K562 (cell line): ENCODE data around the gene PLPPR1. TPM values are rescaled to one million over a fixed set of nuclear protein-coding genes. Genes with fewer than 3 reads are reported as not detected.

Source experiments
- ARID1B ChIP-seq: fragments of 450-650 bp; IDR thresholded peaks from 2 replicates; pipeline ENCODE4 v1.6.1; 2016; ENCODE audit warnings: antibody characterized with exemption, mild to moderate bottlenecking, inconsistent platforms
- ARID2 ChIP-seq: fragments of 450-650 bp; IDR thresholded peaks from 2 replicates; pipeline ENCODE4 v1.6.1; 2017; ENCODE audit warnings: antibody characterized with exemption, mild to moderate bottlenecking
- EZH2 ChIP-seq: IDR thresholded peaks from 2 replicates; pipeline ENCODE4 v1.6.1; 2012; ENCODE audit warnings: low read depth, mild to moderate bottlenecking, inconsistent platforms, low read length, borderline replicate concordance
- HNRNPLL ChIP-seq: fragments of 200-400 bp; formaldehyde crosslinking; IDR thresholded peaks from 2 replicates; pipeline ENCODE4 v1.6.1; 2017; ENCODE audit warnings: low read length, low read depth, mild to moderate bottlenecking; ENCODE audit not compliant: poor library complexity, severe bottlenecking
- HOXB6 ChIP-seq: fragments of 250-450 bp; sonication (Bioruptor Pico); IDR thresholded peaks from 2 replicates; pipeline ENCODE4 v1.5.1; 2022; ENCODE audit warnings: mild to moderate bottlenecking, borderline replicate concordance
- JUNB ChIP-seq: fragments of 450-650 bp; formaldehyde crosslinking; conservative IDR thresholded peaks from 2 replicates; pipeline ENCODE4 v1.4.0; 2020; ENCODE audit warnings: mild to moderate bottlenecking
- KDM1A ChIP-seq, 2 experiments: fragments of 450-650 bp; IDR thresholded peaks; 2 replicates each; pipeline ENCODE4 v1.6.1; 2016; ENCODE audit warnings: mild to moderate bottlenecking in 2 of 2
- KDM2B ChIP-seq: fragments of 250-450 bp; sonication (Bioruptor Pico); IDR thresholded peaks from 2 replicates; pipeline ENCODE4 v1.8.0; 2021; ENCODE audit warnings: mild to moderate bottlenecking, moderate library complexity
- LARP7 ChIP-seq: fragments of 450-650 bp; IDR thresholded peaks from 2 replicates; pipeline ENCODE4 v1.6.1; 2016
- POLR3A ChIP-seq: IDR thresholded peaks from 2 replicates; pipeline ENCODE4 v1.6.1; 2011; ENCODE audit warnings: borderline replicate concordance, mild to moderate bottlenecking, moderate library complexity; ENCODE audit not compliant: insufficient read length, insufficient read depth; ENCODE audit errors: extremely low read depth
- POU5F1 ChIP-seq: fragments of 150-350 bp; IDR thresholded peaks from 2 replicates; pipeline ENCODE4 v1.6.1; 2014; ENCODE audit warnings: borderline replicate concordance, low read length, low read depth, mild to moderate bottlenecking; ENCODE audit not compliant: partially characterized antibody
- PRPF4 ChIP-seq: fragments of 200-400 bp; formaldehyde crosslinking; IDR thresholded peaks from one replicate; pipeline ENCODE4 v1.6.1; 2017; ENCODE audit warnings: low read length, low read depth, mild to moderate bottlenecking; ENCODE audit not compliant: insufficient read depth, poor library complexity, severe bottlenecking
- RUNX1 ChIP-seq: sonication (generic); IDR thresholded peaks from 2 replicates; pipeline ENCODE4 v1.6.1; 2016; ENCODE audit warnings: antibody characterized with exemption, low read depth
- polyA plus RNA-seq, 8 experiments: library from polyadenylated mRNA; depleted of rRNA in 4 of 8; stranded (reverse) in 5 of 8; unstranded in 3 of 8; fragments of >200 nt; fragmentation: Nextera tagmentation in 2 of 8; fragmentation: Illumina TruSeq in 1 of 8; extraction: Ambion mirVana in 2 of 8; extraction: Trizol in 1 of 8; gene quantifications; 2 replicates each; pipeline versions ENCODE4 v1.2.1 to v1.2.3, GENCODE V29; 2011 to 2014; ENCODE audit warnings: inconsistent platforms in 1 of 8, missing spikeins in 1 of 8
- total RNA-seq, 7 experiments: library from RNA; depleted of rRNA in 6 of 7; stranded (reverse); fragments of >200 nt in 6 of 7; fragmentation: Illumina TruSeq in 2 of 7; extraction: Trizol in 2 of 7; gene quantifications; 2 replicates each; pipeline versions ENCODE4 v1.2.1 to v1.2.3, GENCODE V29; 2011 to 2021; ENCODE audit warnings: low replicate concordance in 1 of 7
- TF ChIP-seq, protein P1 (sequence below): fragments of 450-650 bp; IDR thresholded peaks from 2 replicates; pipeline ENCODE4 v1.6.1; 2016; ENCODE audit warnings: low read depth, mild to moderate bottlenecking, moderate library complexity
- TF ChIP-seq, protein P2 (sequence below): fragments of 250-450 bp; sonication (Bioruptor Pico); IDR thresholded peaks from 2 replicates; pipeline ENCODE4 v1.9.0; 2021; ENCODE audit warnings: mild to moderate bottlenecking, inconsistent platforms
- TF ChIP-seq, protein P3 (sequence below): fragments of 450-650 bp; formaldehyde crosslinking; IDR thresholded peaks from 2 replicates; pipeline ENCODE4 v1.4.0; 2020; ENCODE audit warnings: mild to moderate bottlenecking, mixed read lengths

Gene PLPPR1
- total and polyA plus RNA-seq, 9 of the 15 experiments (the other 6 are each of a cell fraction or from before 2014, with no cell fraction given) = not detected

DNA sequence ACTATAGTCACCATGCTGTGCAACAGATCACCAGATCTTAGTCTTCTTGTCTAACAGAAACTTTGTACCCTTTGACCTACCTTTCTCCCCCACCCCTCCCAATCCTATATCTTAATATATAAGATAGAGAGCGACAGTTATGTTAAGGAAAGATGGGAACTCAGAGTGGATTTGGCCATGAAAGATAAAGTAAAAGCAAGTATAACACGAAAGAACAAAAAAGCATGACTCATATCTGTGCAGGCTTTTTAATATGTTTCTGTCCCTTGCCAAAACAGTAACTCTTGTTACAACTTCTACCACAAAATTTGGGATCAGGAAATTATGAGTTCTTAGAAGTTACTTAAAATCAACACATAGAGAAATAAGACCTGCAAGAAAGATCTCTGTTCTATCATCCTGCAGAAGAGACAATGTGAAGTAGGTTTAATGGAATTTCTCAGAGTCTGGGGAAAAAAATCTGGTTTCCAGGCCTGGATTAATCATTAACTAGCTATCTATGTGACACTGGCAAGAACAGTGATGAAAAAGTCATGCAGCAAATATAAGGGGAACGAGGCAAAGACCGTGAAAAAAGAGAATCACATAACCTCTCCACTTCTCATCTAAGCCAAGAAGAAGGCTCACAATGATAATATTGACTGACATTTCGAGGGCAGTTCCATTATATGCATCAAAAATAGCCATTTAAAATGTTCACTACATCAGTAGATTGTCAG lies 337.7 kb downstream of the PLPPR1 start (continued):
- TF ChIP-seq, protein P1, sequence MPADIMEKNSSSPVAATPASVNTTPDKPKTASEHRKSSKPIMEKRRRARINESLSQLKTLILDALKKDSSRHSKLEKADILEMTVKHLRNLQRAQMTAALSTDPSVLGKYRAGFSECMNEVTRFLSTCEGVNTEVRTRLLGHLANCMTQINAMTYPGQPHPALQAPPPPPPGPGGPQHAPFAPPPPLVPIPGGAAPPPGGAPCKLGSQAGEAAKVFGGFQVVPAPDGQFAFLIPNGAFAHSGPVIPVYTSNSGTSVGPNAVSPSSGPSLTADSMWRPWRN = no peak
- TF ChIP-seq, protein P2, sequence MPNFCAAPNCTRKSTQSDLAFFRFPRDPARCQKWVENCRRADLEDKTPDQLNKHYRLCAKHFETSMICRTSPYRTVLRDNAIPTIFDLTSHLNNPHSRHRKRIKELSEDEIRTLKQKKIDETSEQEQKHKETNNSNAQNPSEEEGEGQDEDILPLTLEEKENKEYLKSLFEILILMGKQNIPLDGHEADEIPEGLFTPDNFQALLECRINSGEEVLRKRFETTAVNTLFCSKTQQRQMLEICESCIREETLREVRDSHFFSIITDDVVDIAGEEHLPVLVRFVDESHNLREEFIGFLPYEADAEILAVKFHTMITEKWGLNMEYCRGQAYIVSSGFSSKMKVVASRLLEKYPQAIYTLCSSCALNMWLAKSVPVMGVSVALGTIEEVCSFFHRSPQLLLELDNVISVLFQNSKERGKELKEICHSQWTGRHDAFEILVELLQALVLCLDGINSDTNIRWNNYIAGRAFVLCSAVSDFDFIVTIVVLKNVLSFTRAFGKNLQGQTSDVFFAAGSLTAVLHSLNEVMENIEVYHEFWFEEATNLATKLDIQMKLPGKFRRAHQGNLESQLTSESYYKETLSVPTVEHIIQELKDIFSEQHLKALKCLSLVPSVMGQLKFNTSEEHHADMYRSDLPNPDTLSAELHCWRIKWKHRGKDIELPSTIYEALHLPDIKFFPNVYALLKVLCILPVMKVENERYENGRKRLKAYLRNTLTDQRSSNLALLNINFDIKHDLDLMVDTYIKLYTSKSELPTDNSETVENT (CRISPR knock-in tag) = no peak
- no peak for TF ChIP-seq KDM2B (CRISPR knock-in tag)
- TF ChIP-seq RUNX1 = no peak
- no peak for TF ChIP-seq JUNB (CRISPR knock-in tag)
- TF ChIP-seq LARP7 = no peak
- peak in 1 of 2 experiments; percentile 32; a peak in 2 of 4 replicates for TF ChIP-seq KDM1A (IDR thresholded peaks at IDR 0.05)
- peak; percentile 86 for TF ChIP-seq ARID1B
- TF ChIP-seq, protein P3, sequence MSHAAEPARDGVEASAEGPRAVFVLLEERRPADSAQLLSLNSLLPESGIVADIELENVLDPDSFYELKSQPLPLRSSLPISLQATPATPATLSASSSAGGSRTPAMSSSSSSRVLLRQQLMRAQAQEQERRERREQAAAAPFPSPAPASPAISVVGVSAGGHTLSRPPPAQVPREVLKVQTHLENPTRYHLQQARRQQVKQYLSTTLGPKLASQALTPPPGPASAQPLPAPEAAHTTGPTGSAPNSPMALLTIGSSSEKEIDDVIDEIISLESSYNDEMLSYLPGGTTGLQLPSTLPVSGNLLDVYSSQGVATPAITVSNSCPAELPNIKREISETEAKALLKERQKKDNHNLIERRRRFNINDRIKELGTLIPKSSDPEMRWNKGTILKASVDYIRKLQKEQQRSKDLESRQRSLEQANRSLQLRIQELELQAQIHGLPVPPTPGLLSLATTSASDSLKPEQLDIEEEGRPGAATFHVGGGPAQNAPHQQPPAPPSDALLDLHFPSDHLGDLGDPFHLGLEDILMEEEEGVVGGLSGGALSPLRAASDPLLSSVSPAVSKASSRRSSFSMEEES (CRISPR knock-in tag) = no peak
- TF ChIP-seq ARID2 = no peak
- TF ChIP-seq HOXB6 = no peak
- TF ChIP-seq HNRNPLL = no peak
- no peak for TF ChIP-seq POU5F1
- TF ChIP-seq PRPF4 = no peak
- TF ChIP-seq POLR3A = no peak
- TF ChIP-seq EZH2 = no peak
